ENCODE results near the gene IKBKG.

DNA sequence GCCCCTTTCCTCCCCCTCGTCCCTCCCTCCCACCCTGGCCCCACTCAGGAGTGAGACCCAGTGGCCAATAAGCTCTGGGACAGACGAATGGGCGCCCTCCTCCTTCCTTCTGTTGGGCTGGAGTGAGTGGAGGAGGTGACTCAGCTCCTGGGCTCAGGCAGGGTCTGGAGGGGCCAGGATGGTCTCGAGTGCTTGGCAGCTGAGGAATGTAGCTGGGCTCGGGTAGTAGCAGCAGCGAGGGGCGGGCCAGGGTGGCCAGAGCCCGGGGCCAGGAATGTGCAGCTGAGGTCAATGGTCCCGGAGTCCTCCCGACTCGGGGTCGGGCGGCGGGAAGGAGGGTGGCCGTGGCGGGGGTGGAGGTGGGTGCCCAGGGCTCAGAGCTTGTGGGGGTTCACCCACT lies 15.8 kb upstream of the IKBKG start:
- TF ChIP-seq FOXJ3 (CRISPR knock-in tag; IDR thresholded peaks at IDR 0.05) (no peak), RCOR1 (IDR thresholded peaks at IDR 0.05; ENCODE audit: low read length) (no peak)
- TF ChIP-seq, protein P1, sequence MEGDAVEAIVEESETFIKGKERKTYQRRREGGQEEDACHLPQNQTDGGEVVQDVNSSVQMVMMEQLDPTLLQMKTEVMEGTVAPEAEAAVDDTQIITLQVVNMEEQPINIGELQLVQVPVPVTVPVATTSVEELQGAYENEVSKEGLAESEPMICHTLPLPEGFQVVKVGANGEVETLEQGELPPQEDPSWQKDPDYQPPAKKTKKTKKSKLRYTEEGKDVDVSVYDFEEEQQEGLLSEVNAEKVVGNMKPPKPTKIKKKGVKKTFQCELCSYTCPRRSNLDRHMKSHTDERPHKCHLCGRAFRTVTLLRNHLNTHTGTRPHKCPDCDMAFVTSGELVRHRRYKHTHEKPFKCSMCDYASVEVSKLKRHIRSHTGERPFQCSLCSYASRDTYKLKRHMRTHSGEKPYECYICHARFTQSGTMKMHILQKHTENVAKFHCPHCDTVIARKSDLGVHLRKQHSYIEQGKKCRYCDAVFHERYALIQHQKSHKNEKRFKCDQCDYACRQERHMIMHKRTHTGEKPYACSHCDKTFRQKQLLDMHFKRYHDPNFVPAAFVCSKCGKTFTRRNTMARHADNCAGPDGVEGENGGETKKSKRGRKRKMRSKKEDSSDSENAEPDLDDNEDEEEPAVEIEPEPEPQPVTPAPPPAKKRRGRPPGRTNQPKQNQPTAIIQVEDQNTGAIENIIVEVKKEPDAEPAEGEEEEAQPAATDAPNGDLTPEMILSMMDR (IDR thresholded peaks at IDR 0.05): no peak

All from SK-N-SH (cell line).